Measurements from ENCODE around the gene ANO1.

- TF ChIP-seq CTCF (IDR thresholded peaks at IDR 0.05; ENCODE audit: low read length) (no peak), EZH2 (IDR thresholded peaks at IDR 0.05; ENCODE audit: borderline replicate concordance, low read length) (no peak)
Observed at GRCh38 chr11:70212227-70212811, 134.2 kb downstream of the ANO1 start.
